HG02852 (cell line): Measurements from ENCODE around the gene ZNF208.
"Not testable (repeated sequence)": the region's sequence is repeated elsewhere in the genome, so short reads cannot be mapped to it uniquely, and the experiment has no call there.

Experiments
- ATAC-seq: cut with Tn5 transposase; IDR thresholded peaks from one replicate; pipeline ENCODE4 v1.9.1; 2021; ENCODE audit warnings: mild to moderate bottlenecking, moderate library complexity; ENCODE audit not compliant: unreplicated experiment

Gene ZNF208

DNA sequence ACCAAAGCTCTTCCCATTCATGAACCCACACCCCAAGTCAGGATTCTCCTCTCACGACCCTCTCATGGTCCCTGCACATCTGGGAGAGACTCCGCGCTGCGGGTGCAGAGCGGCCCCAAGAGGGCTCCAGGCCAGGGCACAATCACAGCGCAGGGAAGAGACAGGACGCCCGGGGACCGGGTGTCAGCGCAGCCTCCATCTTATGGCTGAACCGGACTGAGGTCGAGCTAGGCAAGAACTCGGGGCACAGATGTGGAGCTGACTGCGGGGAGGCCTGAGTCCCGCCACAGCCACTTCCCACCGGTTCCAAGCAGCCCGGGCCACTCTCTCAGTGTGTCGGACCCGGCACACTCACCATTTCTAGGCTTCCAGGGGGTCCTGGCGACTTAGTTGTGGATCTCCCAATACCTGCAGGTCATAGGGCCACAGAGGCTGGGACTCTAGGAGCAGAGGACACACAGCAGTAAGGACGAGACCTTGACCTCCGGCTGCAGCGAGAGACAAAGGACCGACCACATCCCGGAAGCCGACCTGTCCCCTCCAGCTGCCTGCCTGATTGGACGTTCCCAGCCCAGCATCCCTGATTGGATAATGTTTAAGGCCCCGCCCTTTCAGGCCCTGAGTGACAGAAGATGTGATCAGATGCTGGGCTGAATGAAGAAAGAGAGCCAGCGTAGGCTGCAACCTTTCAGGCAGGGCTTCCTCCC lies at the start of gene ZNF208:
Gene ZNF208, minus strand, starts transcription at position 507 of the 707 bp plus-strand sequence. Its CDS starts 149 bp downstream, at position 358.
- not testable (repeated sequence) for ATAC-seq

DNA sequence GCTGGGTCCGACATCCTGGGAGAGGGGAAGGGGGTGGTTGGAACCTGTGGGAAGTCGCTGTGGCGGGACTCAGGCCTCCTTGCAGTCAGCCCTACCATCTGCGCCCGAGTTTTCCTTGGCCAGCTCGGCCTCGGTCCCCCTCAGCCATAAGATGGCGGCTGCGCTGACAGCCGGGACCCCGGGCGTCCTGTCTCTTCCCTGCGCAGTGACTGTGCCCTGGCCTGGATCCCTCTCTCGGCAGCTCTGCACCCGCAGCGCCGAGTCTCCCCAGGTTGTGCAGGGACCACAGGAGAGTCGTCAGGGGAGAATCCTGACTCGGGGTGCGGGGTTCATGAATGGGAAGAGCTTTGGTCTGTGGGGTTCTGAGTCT lies 41.9 kb upstream of the ZNF208 start:
- no peak for ATAC-seq

DNA sequence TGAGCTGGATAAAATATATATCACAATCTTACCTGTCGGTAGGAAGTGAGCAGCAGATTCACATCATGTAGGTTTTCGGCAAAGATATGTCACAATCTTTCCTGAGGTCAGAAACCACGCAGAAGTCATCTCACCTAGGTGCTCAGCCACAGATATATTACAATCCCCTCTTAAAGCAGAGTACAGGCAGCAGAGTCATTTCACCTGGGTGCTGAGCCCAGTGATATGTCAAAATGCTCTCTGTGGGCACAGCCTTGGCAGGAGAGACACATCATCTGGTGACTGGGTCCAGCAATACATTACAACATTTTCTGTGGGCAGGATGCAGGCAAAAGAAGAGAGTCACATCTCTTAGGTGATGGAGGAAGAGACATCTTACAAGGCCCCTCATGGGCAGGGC lies 30.4 kb upstream of the ZNF208 start:
- not testable (repeated sequence) for ATAC-seq

DNA sequence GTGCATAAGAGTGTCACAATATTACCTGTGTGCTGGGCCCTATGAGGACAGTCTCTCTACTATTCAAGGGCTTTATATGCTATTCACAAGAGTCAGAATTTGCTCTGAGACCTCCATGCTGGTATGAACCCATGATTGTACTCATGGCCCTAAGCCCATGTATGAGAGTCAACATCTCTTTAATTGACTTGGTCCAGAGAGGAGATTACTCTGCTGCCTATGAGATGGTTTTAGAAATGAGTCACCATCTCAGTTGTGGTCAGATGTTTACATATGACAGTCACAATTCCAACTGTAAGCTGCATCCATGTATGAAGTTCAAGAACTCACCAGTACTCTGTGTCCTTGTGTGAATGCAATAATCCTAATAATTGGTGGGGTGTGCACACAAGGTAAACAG lies 19.9 kb upstream of the ZNF208 start:
- no peak for ATAC-seq

DNA sequence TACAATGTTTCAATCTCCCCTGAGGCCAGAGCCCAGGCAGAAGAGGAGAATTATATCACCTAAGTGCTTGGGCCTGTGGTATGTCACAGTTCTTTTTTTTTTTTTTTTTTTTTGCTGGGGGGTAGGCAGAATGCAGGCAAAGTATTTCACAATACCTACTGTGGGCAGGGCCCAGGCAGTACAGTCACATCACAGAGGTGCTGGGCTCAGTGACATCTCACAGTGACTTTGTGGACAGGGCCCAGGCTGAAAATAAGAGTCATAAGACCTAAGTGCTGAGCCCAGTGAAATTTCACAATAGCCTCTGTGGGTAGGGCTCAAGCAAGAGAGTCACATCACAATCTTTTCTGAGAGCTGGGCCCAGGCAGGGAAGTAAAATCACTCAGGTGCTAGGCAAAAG lies 15.9 kb upstream of the ZNF208 start:
- no peak for ATAC-seq

DNA sequence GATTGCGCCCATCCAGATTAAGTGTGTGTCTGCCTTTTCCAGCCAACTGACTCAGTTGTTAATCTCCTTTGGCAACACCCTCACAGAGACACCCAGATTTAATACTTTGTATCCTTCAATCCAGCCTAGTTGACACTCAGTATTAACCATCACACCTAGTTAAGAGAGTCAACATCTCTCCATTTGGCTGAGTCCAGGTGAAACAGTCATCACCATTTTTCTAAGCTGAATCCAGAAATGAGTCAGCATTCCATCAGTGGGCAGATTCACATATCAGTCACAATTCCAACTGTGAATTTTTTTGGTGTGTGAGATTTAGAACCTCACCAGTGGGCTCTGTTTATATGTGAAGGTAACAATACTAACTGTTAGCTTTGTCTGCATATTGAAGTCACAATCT lies 14.8 kb upstream of the ZNF208 start:
- ATAC-seq, result not testable (repeated sequence)

DNA sequence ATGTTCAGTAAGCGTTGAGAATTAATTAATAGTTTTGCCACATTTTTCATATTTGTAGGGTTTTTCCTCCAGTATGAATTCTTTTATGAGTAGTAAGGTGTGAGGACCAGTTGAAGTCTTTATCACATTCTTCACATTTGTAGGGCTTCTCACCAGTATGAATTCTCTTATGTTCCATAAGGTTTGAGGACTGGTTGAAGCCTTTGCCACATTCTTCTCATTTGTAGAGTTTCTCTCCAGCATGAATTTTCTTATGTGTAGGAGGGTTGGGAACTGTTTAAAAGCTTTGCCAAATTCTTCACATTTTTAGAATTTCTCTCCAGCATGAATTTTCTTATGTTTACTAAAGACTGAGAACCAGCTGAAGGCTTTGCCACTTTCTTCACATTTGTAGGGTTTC lies 40.3 kb downstream of the ZNF208 start:
- no peak for ATAC-seq

DNA sequence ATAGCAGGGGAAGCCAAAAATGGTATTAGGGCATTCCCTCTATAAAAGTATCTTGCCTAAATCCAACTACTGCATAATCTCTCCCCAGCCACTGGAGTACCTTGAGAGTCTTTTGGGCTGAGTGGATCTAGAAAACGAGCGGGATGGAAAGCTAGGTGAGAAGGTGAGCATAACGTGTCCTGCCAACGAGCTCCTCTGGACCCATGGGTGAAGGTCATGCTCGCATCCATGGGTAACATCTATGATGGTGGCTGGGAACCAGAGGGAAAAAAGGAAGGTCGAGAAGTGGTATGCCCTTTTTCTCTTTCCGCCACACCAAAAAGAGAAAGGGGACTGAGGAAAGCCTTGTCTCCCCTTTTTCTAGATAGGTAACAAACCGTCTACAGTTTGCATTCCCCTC lies 63.0 kb downstream of the ZNF208 start:
- no peak for ATAC-seq

DNA sequence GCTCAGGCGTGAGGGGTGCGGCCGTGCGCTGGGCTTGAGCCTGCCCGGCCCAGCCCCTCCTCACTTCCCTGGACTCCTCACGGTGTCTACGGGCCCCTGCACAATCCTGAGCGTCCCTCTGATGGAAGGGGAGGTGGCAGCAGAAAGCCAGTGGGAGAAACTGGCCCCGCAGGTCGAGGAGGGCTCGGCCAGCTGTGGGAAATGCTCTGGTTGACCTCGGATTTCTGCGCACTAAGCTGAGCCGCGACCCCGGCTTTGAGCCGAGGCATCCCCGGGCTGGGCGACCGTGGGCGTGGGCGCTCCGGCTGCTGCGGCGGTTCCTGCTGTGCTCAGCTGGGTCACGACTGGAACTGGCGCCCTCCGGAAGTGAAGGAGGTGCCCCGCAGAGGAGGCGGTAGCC lies 70.1 kb downstream of the ZNF208 start:
- no peak for ATAC-seq

DNA sequence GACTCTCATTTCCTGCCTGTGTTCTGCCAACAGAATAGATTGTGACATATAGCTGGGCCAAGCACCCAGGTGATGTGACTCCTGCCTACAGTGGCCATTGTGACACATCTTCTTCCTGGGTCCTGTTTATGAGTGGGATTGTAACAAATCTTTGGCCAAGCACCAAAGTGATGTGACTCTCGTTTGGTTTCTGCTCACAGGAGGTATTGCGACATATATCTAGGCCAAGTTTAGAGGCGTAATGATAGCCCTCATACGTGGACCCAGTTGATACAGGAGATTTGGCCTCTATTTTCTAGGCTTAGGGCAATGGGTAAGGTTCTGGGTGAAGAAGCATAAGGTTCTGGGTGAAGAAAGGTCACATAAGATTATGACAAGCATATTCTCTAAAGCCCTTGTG lies 76.2 kb downstream of the ZNF208 start:
- no peak for ATAC-seq

DNA sequence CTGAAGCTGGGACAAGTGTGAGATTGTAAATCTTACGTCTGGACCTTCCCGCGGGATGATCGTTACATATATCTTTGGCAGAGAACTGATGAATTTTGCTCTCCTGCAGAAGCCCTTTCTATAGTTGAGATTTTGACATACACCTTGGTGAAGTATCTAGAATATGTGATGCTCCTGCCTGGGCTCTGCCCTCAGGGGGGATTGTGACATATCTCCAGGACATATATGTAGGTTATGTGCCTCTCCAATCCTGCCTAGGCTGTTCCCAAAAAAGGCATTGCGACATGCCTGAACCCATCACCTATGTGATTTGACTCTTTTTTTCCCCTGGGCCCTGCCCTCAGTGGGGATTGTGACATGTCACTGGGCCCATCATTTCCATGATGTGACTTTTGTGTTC lies 76.6 kb downstream of the ZNF208 start:
- no peak for ATAC-seq

DNA sequence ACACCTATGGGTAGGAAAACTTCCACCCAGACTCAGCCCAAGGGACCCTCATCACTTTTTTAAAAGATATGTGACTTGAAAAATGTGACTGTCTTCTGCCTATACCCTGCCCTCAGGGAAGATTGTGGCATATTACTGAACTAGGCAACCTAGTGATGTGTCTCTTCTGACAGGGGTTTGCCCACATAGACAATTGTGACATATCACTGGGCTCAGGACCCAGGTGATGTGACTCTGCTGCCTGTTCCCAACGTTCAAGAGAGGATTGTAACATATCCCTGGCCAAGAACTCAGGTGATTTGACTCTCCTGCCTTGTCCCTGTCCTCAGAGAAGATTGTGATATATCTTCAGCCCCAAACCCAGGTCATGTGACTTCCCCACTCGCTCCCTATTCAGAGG lies 88.5 kb downstream of the ZNF208 start:
- no peak for ATAC-seq

DNA sequence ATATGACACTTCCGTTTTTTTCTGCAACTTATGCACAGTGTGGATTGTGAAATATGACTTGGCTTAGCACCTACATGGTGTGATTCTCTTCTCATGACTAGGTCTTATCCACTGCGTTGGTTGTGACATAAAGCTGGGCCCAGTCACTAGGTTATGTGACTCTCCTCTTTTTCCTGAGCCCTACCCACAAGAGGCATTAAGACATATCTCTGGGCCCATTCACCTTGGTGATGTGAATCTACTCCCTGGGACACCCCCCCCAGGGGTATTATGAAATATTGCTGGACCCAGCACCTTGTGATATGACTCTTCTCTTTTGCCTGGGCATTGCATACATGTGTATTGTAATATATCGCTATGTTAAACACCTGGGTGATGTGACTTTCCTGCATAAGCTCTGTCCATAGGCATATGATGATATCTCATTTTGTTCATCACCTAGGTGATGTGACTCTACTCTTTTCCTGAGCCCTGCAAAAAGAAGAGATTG lies 89.0 kb downstream of the ZNF208 start:
- no peak for ATAC-seq

DNA sequence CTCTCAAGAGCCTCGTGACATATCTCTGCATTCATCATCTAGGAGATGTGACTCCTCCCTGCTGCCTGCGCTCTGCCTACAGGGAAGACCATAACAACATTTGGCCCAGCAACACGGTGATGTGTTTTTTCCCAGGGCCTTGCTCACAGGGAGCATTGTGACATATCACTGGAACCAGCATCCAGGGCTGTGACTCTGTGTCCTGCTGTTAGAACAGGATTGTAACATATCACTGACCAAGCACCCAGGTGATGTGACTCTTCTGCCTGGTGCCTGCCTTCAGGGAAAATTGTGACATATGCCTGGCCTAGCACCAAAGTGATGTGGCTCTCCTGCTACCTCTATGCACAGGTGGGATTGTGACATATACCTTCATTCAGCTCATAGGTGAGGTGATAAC lies 95.3 kb downstream of the ZNF208 start:
- ATAC-seq, result no peak

DNA sequence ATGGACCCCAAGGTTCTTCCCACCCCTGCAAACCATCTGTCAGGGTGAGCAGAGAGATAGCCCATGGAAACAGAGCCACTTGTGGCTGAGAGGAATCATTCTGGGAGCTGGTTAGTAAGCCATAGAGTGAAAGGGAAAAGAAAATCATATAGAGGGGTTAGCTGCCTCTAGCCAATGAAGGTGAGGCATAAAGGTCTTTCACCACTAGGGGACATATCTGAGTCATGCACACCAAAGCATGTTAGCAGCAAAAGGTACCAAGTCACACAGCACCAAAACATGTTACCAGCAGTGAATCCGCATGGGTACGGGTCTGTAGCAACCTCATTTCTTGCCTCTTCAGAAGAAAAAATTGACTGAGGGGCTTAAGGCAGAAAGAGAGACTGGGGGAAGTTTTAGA lies 98.1 kb downstream of the ZNF208 start:
- ATAC-seq, result no peak

DNA sequence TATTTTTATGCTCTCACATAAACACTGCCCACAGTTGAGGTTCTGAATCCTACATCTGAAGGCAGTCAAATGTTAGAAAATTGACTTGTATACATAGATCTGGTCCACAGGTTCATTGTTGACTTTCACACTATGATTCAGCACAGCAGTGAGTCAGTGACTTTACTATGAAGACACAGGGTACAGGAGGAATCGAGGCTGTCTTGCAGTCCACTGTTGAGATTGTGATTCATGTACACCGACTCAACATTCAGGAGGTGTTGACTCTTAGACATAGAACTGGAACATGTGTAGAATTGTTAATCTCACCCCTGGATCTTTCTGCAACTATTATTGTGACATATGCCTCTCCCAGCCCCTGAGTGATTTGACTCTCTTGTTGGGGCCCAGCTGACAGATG lies 100.4 kb downstream of the ZNF208 start:
- ATAC-seq, result no peak

DNA sequence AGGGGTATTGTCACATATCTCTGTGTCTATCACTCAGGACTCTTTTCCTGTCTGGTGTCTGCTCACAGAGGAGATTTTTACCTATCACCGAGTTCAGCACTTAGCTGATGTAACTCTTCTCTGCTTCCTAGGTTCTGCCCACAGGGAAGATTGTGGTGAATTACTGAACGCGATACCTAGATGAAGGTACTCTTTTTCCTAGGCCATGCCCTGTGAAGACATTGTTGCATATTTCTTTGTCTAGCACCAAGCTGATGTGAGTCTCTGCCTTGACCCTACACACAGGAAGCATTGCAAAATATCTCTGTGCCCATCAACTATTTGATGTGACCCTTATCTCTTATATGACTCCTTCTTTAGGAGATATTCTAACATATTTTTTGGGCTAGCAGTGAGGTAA lies 102.7 kb downstream of the ZNF208 start:
- no peak for ATAC-seq

DNA sequence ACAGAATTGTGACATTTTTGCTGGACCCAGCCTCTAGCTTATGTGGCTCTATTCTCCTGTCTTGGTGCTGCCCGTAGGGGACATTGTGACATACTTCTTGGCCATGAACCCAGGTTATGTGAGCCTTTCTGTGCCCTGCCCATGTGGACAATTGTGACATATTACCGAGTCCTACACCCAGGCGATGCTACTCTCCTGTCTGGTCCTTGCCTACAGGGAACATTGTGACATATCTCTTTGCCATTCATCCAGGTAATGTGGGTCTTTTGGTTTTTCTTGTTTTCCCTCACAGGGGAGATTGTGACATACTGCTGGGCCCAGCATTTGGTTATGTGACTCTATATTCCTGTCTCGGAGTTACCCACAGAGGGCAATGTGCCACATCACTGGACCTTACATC lies 103.2 kb downstream of the ZNF208 start:
- ATAC-seq, result no peak

DNA sequence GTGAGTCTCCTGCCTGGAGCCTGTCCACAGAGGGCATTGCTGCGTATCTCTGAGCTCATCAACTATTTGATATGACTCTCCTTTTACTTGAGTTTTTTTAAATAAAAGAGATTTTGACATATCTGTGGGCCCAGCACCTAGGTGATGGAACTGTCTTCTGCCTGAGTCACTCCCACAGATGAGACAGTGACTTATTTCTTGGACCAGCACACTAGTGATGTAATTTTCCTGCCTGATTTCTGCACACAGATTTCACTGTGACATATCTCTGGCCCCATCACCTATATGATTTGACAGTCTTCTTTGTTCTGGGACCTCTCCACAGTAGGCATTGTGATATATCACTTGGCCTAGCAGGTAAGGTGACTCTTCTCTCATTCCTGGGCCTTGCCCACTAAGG lies 108.2 kb downstream of the ZNF208 start:
- ATAC-seq, result no peak

DNA sequence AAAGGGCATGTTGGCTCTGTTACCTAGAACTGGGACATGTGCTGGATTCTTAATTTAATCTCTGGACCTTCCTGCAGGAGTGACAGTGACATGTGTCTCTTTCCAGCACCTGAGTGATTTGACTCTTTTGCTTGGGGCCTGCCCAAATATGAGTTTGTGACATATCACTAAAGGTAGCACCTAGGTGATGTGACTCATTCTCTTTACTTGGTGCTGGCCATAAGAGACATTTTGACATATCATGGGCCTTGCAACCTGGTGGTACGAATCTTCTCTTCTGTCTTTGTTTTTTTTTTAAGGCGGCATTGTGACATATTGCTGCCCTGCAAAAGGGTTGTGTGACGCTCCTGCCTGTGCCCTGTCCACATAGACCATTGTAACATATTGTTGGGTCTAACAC lies 108.9 kb downstream of the ZNF208 start:
- ATAC-seq, result no peak

DNA sequence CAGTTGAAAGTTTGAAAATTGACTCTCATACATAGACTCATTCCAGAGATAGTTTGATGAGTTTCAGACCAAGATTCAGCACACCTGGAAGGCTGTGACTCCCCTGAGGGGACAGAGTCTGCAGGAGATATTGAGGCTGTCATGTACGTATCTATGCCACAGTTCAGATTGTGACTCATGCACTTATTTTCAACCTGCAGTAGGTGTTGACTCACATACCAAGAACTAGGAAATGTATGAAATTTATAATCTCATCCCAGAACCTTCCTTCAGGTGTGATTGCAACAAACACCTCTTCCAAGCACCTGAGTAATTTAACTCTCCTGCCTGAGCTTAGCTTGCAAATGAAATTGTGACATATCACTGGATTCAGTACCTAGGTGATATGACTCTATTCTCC lies 110.3 kb downstream of the ZNF208 start:
- ATAC-seq, result no peak

DNA sequence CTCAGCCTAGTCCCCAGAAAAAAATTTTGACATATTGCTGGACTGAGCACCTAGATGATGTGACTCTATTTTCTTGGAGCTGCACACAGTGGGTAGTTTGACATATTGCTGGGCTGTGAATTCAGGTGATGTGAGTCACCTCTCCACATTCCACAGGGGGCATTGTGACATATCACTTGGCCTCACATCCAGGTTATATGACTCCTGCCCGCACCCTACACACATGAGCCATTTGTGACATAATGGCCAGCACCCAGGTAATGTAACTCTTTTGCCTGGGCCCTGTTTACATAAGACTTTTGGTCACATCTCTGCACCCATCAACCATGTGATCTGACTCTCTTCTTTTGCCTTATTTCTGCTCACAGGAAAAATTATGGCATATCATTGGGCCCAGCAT lies 119.7 kb downstream of the ZNF208 start:
- no peak for ATAC-seq

DNA sequence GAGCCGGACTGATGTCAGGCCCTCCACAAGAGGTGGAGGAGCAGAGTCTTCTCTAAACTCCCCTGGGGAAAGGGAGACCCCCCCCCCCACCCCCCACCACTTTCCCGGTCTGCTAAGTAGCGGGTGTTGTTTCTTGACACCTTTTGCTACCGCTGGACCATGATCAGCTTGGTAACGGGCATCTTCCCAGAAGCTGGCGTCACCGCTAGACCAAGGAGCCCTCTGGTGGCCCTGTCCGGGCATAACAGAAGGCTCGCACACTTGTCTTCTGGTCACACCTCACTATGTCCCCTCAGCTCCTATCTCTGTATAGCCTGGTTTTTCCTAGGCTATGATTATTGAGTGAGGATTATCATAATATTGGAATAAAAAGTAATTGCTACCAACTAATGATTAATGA lies 120.7 kb downstream of the ZNF208 start:
- not testable (repeated sequence) for ATAC-seq
